Esophagus squamous epithelium (tissue), 4 donors: ENCODE measurements around the gene CXorf58.

Experiments
- CTCF ChIP-seq, 6 experiments: fragments of 450-650 bp in 4 of 6; fragments of 200-600 bp in 2 of 6; sonication (generic) in 2 of 6; IDR thresholded peaks; one replicate each; pipeline ENCODE4 v1.5.1; 2016 to 2019; ENCODE audit warnings: antibody characterized with exemption in 6 of 6, mild to moderate bottlenecking in 4 of 6, moderate library complexity in 4 of 6
- POLR2A ChIP-seq, 4 donors: fragments of 450-650 bp; IDR thresholded peaks; one replicate each; pipeline ENCODE4 v1.6.1; 2017; ENCODE audit warnings: antibody characterized with exemption in 4 of 4, mild to moderate bottlenecking in 4 of 4, moderate library complexity in 3 of 4

DNA sequence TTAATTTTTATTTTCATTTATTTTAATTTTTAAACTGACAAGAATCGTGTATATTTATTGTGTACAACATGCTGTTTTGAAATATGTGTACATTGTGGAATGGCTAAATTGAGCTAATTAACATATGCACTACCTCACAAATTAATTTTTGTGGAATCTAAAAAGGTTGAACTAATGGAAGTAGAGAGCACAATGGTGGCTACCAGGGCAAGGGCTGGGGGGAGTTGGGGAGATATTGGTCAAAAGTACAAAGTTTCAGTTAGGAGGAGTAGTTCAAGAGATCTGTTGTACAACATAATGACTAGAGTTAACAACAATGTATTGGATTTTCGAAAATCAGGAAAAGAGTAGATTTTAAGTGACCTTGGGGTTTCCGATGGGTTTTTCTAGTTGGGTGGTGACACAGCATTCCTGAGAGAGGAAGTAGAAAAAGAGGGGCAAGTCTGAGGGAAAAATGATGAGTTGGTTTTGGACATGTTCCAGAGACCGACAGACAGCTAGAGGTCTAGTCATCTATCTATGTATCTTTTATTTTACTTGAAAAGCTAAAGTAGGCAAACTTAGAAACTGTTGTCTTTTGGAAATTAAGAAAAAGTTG lies 23.3 kb upstream of the CXorf58 start:
- TF ChIP-seq CTCF (IDR thresholded peaks at IDR 0.05): no peak
- no peak for TF ChIP-seq POLR2A (IDR thresholded peaks at IDR 0.05)
